Putamen (tissue), 1 donor: ENCODE data around the gene CLCF1.

Experiments
- DNase-seq: peaks from one replicate; pipeline ENCODE4 v3.0.0-alpha.2; 2016; ENCODE audit warnings: low spot score

Gene CLCF1

GRCh38 chr11:67374571-67375281 is 1.3 kb upstream of the CLCF1 start:
- no peak for DNase-seq

- no peak for DNase-seq
These were observed 511 bp upstream of the CLCF1 start for GRCh38 chr11:67373648-67374570.

- no peak for DNase-seq
These were observed 941 bp downstream of the CLCF1 start for GRCh38 chr11:67372321-67372992.

- no peak for DNase-seq
These were observed 1.5 kb downstream of the CLCF1 start for GRCh38 chr11:67371911-67372320.

- DNase-seq = no peak
These were observed 2.0 kb downstream of the CLCF1 start for GRCh38 chr11:67371189-67371910.

GRCh38 chr11:67370351-67371076 is 2.9 kb downstream of the CLCF1 start:
- no peak for DNase-seq

GRCh38 chr11:67369801-67370284 is 3.6 kb downstream of the CLCF1 start:
- no peak for DNase-seq

GRCh38 chr11:67369275-67369674 is 4.1 kb downstream of the CLCF1 start:
- DNase-seq = no peak

GRCh38 chr11:67368621-67369020 is 4.8 kb downstream of the CLCF1 start:
- no peak for DNase-seq

- no peak for DNase-seq
These were observed 5.6 kb downstream of the CLCF1 start for GRCh38 chr11:67367761-67368227.

GRCh38 chr11:67366961-67367760 is 6.2 kb downstream of the CLCF1 start:
- DNase-seq = no peak

- no peak for DNase-seq
These were observed 6.9 kb downstream of the CLCF1 start for GRCh38 chr11:67366546-67366945.

GRCh38 chr11:67365736-67366444 is 7.5 kb downstream of the CLCF1 start:
- no peak for DNase-seq

- no peak for DNase-seq
These were observed 8.3 kb downstream of the CLCF1 start for GRCh38 chr11:67364783-67365722.

- DNase-seq = no peak
These were observed 9.2 kb downstream of the CLCF1 start for GRCh38 chr11:67364169-67364568.

GRCh38 chr11:67357831-67358670 is 15.3 kb downstream of the CLCF1 start:
- DNase-seq = no peak

- no peak for DNase-seq
These were observed 16.4 kb downstream of the CLCF1 start for GRCh38 chr11:67356864-67357561.
